RCC 7860 (cell line): ENCODE results near the gene SVIL.
"Not testable (repeated sequence)": the region's sequence is repeated elsewhere in the genome, so short reads cannot be mapped to it uniquely, and the experiment has no call there.

Source experiments
- DNase-seq: peaks from one replicate; pipeline ENCODE4 v3.0.0-alpha.2; 2015; ENCODE audit warnings: low spot score
- FAIRE-seq: peaks from 2 replicates; lab custom pipeline; 2012; peaks lifted over from hg19 to GRCh38; lab: Jason Lieb, UNC

SVIL gene

GRCh38 chr10:29522918-29523317 lies 111.9 kb downstream of the SVIL start:
- DNase-seq (no peak), FAIRE-seq (no peak)

- FAIRE-seq = no peak
- no peak for DNase-seq
Observed at GRCh38 chr10:29522061-29522855, 112.5 kb downstream of the SVIL start.

- FAIRE-seq (no peak), DNase-seq (no peak)
Observed at GRCh38 chr10:29519659-29520058, 115.1 kb downstream of the SVIL start.

- FAIRE-seq (no peak), DNase-seq (no peak)
Observed at GRCh38 chr10:29517352-29517923, 117.3 kb downstream of the SVIL start.

- not testable (repeated sequence) for FAIRE-seq
Observed at GRCh38 chr10:29516309-29516932, 118.3 kb downstream of the SVIL start.

GRCh38 chr10:29515879-29516278 lies 118.9 kb downstream of the SVIL start:
- FAIRE-seq = not testable (repeated sequence)

More at GRCh38 chr10:29516309-29516932, 118.3 kb downstream of the SVIL start:
- DNase-seq = not testable (repeated sequence)

GRCh38 chr10:29515104-29515503 lies 119.7 kb downstream of the SVIL start:
- DNase-seq, FAIRE-seq: not testable (repeated sequence)

More at GRCh38 chr10:29515879-29516278, 118.9 kb downstream of the SVIL start:
- DNase-seq = not testable (repeated sequence)

- FAIRE-seq = no peak
- DNase-seq = no peak
Observed at GRCh38 chr10:29514306-29514705, 120.5 kb downstream of the SVIL start.

GRCh38 chr10:29512425-29512974 lies 122.3 kb downstream of the SVIL start:
- FAIRE-seq = no peak
- DNase-seq = no peak

GRCh38 chr10:29511806-29512205 lies 123.0 kb downstream of the SVIL start:
- DNase-seq, FAIRE-seq: not testable (repeated sequence)

GRCh38 chr10:29510483-29511157 lies 124.2 kb downstream of the SVIL start:
- not testable (repeated sequence) for FAIRE-seq

GRCh38 chr10:29508554-29509244 lies 126.1 kb downstream of the SVIL start:
- DNase-seq (no peak), FAIRE-seq (no peak)

More at GRCh38 chr10:29510483-29511157, 124.2 kb downstream of the SVIL start:
- DNase-seq = not testable (repeated sequence)

GRCh38 chr10:29507750-29508149 lies 127.0 kb downstream of the SVIL start:
- not testable (repeated sequence) for DNase-seq, FAIRE-seq

GRCh38 chr10:29506324-29506921 lies 128.3 kb downstream of the SVIL start:
- not testable (repeated sequence) for DNase-seq, FAIRE-seq

GRCh38 chr10:29502351-29502750 lies 132.4 kb downstream of the SVIL start:
- no peak for FAIRE-seq
- DNase-seq = no peak

GRCh38 chr10:29501692-29502091 lies 133.1 kb downstream of the SVIL start:
- DNase-seq (peak; percentile 72), FAIRE-seq (peak; percentile 94)

GRCh38 chr10:29499993-29500537 lies 134.7 kb downstream of the SVIL start:
- no peak for DNase-seq
- FAIRE-seq = no peak

- peak; percentile 33 for FAIRE-seq
- DNase-seq = peak; percentile 56
Observed at GRCh38 chr10:29496341-29497162, 138.2 kb downstream of the SVIL start.
